Measurements from ENCODE around the gene APPL1. TPM values are rescaled to one million over a fixed set of nuclear protein-coding genes. Genes with fewer than 3 reads are reported as not detected.

APPL1 gene
- total and polyA plus RNA-seq, 10 of the 15 experiments (the other 5 are each of a cell fraction or from before 2014, with no cell fraction given): 15.0 to 77.6 (median 40.2) TPM

DNA sequence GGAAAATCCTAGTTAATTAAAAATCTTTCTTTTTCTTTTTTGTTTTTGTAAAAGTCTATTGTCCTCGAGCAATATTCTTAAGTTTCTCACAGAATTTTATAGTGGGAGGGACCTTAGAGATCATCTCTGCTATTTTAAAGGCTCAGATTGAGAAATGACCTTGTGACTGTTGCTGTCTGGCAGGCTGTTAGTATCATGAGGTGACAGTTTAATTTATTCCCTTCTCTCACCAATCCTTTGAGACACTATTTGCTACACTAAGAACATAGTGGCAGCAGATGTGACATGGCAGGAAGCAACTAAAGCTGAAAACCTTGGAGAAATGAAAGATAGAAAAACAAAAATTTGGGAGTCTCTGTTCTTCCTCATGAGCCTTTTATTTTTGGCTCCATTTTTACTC lies 24.9 kb downstream of the APPL1 start (continued):
- TF ChIP-seq, protein P1, sequence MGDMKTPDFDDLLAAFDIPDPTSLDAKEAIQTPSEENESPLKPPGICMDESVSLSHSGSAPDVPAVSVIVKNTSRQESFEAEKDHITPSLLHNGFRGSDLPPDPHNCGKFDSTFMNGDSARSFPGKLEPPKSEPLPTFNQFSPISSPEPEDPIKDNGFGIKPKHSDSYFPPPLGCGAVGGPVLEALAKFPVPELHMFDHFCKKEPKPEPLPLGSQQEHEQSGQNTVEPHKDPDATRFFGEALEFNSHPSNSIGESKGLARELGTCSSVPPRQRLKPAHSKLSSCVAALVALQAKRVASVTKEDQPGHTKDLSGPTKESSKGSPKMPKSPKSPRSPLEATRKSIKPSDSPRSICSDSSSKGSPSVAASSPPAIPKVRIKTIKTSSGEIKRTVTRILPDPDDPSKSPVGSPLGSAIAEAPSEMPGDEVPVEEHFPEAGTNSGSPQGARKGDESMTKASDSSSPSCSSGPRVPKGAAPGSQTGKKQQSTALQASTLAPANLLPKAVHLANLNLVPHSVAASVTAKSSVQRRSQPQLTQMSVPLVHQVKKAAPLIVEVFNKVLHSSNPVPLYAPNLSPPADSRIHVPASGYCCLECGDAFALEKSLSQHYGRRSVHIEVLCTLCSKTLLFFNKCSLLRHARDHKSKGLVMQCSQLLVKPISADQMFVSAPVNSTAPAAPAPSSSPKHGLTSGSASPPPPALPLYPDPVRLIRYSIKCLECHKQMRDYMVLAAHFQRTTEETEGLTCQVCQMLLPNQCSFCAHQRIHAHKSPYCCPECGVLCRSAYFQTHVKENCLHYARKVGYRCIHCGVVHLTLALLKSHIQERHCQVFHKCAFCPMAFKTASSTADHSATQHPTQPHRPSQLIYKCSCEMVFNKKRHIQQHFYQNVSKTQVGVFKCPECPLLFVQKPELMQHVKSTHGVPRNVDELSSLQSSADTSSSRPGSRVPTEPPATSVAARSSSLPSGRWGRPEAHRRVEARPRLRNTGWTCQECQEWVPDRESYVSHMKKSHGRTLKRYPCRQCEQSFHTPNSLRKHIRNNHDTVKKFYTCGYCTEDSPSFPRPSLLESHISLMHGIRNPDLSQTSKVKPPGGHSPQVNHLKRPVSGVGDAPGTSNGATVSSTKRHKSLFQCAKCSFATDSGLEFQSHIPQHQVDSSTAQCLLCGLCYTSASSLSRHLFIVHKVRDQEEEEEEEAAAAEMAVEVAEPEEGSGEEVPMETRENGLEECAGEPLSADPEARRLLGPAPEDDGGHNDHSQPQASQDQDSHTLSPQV (IDR thresholded peaks at IDR 0.05): no peak
- no peak for TF ChIP-seq MEF2B (IDR thresholded peaks at IDR 0.05; ENCODE audit: partially characterized antibody, poor library complexity, severe bottlenecking)

DNA sequence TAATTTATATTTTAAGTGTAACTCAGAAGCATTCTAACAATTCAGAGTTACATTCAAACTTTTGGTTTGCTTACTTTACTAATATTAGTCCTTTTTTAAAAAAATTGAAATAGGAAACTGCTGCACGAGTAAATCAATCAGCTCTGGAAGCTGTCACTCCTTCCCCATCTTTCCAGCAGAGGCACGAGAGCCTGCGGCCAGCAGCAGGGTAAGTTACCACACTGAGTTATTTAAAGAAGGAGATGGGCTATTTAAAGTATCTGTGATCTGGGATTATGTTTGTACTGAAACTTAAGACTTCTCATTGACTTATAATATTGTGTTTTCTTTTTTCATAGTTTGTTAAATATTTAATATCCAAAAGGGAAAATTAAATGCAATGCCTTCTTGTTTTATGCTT lies 29.3 kb downstream of the APPL1 start:
- TF ChIP-seq, protein P2, sequence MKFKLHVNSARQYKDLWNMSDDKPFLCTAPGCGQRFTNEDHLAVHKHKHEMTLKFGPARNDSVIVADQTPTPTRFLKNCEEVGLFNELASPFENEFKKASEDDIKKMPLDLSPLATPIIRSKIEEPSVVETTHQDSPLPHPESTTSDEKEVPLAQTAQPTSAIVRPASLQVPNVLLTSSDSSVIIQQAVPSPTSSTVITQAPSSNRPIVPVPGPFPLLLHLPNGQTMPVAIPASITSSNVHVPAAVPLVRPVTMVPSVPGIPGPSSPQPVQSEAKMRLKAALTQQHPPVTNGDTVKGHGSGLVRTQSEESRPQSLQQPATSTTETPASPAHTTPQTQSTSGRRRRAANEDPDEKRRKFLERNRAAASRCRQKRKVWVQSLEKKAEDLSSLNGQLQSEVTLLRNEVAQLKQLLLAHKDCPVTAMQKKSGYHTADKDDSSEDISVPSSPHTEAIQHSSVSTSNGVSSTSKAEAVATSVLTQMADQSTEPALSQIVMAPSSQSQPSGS (IDR thresholded peaks at IDR 0.05; ENCODE audit: low read length): no peak
- TF ChIP-seq CHD4 (IDR thresholded peaks at IDR 0.05): no peak
- no peak for TF ChIP-seq ZNF207 (IDR thresholded peaks at IDR 0.05; ENCODE audit: borderline replicate concordance)
- TF ChIP-seq CREB1 (IDR thresholded peaks at IDR 0.05; ENCODE audit: low read depth): no peak
- no peak for TF ChIP-seq NR2C2 (IDR thresholded peaks at IDR 0.05; ENCODE audit: borderline replicate concordance, control insufficient read depth, insufficient read length, low read depth)
- TF ChIP-seq CBFB (IDR thresholded peaks at IDR 0.05; ENCODE audit: low read depth): no peak
- TF ChIP-seq NR2C1 (IDR thresholded peaks at IDR 0.05): no peak
- TF ChIP-seq STAT3 (IDR thresholded peaks at IDR 0.05; ENCODE audit: low read depth, low read length): no peak
- no peak for TF ChIP-seq TCF12 (IDR thresholded peaks at IDR 0.05; ENCODE audit: low read depth, low read length)
- TF ChIP-seq TAF1 (IDR thresholded peaks at IDR 0.05; ENCODE audit: borderline replicate concordance, low read depth, low read length): no peak
- no peak for TF ChIP-seq KDM1A (IDR thresholded peaks at IDR 0.05; ENCODE audit: borderline replicate concordance)
- ChIA-PET POLR2A (no interaction called here), RAD21 (ENCODE audit: unreplicated experiment) (no interaction called here), CTCF (interaction anchor here (1.6 kb wide), 1 partner anchor 10 kb away, joined by 3 read pairs; no protein-coding TSS in a partner anchor), SMC1A (ENCODE audit: uncharacterized antibody, unreplicated experiment) (interaction anchor here (1.6 kb wide), 1 partner anchor 15 kb away, joined by 3 read pairs; no protein-coding TSS in a partner anchor)
- no peak for FAIRE-seq
- in situ Hi-C loops (cut with MboI) (no loop called here), intact Hi-C loops (cut with micrococcal nuclease; ENCODE audit: unreplicated experiment) (no loop called here)
- Histone ChIP-seq H3K79me2 (ENCODE audit: control insufficient read depth, insufficient read depth, low read length) (no peaks in the 10 kb centered on the region), H3K36me3 (ENCODE audit: control insufficient read depth in 2 of 2, insufficient read depth in 2 of 2, low read length in 1 of 2) (peaks cover 6 to 21% of the 10 kb centered on the region in 2 experiments), H3K9me3 (replicated peaks; ENCODE audit: control insufficient read depth, insufficient read depth, low read length) (no peaks in the 10 kb centered on the region), H3K4me1 (ENCODE audit: control insufficient read depth, insufficient read depth, low read length) (no peaks in the 10 kb centered on the region), H3K4me3 (no peak overlapping the region), H3K27ac (ENCODE audit: control insufficient read depth, insufficient read depth) (no peak overlapping the region), H3K9ac (ENCODE audit: control insufficient read depth, insufficient read depth, low read length) (no peak overlapping the region), H2AFZ (ENCODE audit: control insufficient read depth, low read depth, low read length) (no peak overlapping the region), H3K27me3 (replicated peaks in 1 of 2; ENCODE audit: control insufficient read depth in 2 of 2, insufficient read depth in 2 of 2, low read length in 1 of 2) (no peaks in the 10 kb centered on the region), H3K4me2 (ENCODE audit: control insufficient read depth, insufficient read depth) (no peak overlapping the region), H4K20me1 (ENCODE audit: control insufficient read depth, insufficient read depth) (no peaks in the 10 kb centered on the region)
- ATAC-seq: no peak
- no TSS peak for BruUV-seq (replicated peaks)
- DNase-seq (ENCODE audit: low read depth, low spot score): no peak
- 97% methylated on average over 3 of the region's 3 CpGs for WGBS (ENCODE audit: insufficient coverage, insufficient replicate concordance, low lambda C conversion rate, missing lambda C conversion rate)

Measured in GM12878 (cell line).